ENCODE measurements around the gene TEKTIP1.

TEKTIP1 gene

GRCh38 chr19:3547767-3548282, 8.9 kb downstream of the TEKTIP1 start:
- Histone ChIP-seq H3K4me1 (ENCODE audit: control insufficient read depth in 2 of 2, insufficient read depth in 2 of 2, low read length in 2 of 2) (no peaks in the 10 kb centered on the region), H3K9ac (ENCODE audit: low read depth in 1 of 2, low read length in 2 of 2) (no peak overlapping the region), H3K36me3 (ENCODE audit: control insufficient read depth in 2 of 2, insufficient read depth in 2 of 2, low read length in 2 of 2) (peaks cover 0 to 9% of the 10 kb centered on the region in 2 donors), H3K27ac (ENCODE audit: low read depth in 2 of 2, low read length in 2 of 2) (no peak overlapping the region), H3K27me3 (ENCODE audit: control insufficient read depth in 2 of 2, insufficient read depth in 2 of 2, low read length in 2 of 2) (no peaks in the 10 kb centered on the region), H3K4me3 (ENCODE audit: low read length in 2 of 2) (no peak overlapping the region), H3K9me3 (ENCODE audit: control insufficient read depth in 2 of 2, low read length in 2 of 2) (no peaks in the 10 kb centered on the region)

- Histone ChIP-seq H3K4me1 (ENCODE audit: control insufficient read depth in 2 of 2, insufficient read depth in 2 of 2, low read length in 2 of 2) (no peaks in the 10 kb centered on the region), H3K4me3 (ENCODE audit: low read length in 2 of 2) (no peak overlapping the region), H3K9me3 (ENCODE audit: control insufficient read depth in 2 of 2, low read length in 2 of 2) (no peaks in the 10 kb centered on the region), H3K36me3 (ENCODE audit: control insufficient read depth in 2 of 2, insufficient read depth in 2 of 2, low read length in 2 of 2) (peaks cover 0 to 9% of the 10 kb centered on the region in 2 donors), H3K27me3 (ENCODE audit: control insufficient read depth in 2 of 2, insufficient read depth in 2 of 2, low read length in 2 of 2) (no peaks in the 10 kb centered on the region), H3K27ac (ENCODE audit: low read depth in 2 of 2, low read length in 2 of 2) (no peak overlapping the region), H3K9ac (ENCODE audit: low read depth in 1 of 2, low read length in 2 of 2) (no peak overlapping the region)
These were observed 9.6 kb downstream of the TEKTIP1 start for GRCh38 chr19:3548606-3549005.

- H3K9ac ChIP-seq (ENCODE audit: low read depth in 1 of 2, low read length in 2 of 2): no peak overlapping the region
- H3K36me3 ChIP-seq (ENCODE audit: control insufficient read depth in 2 of 2, insufficient read depth in 2 of 2, low read length in 2 of 2): peaks cover 0 to 9% of the 10 kb centered on the region in 2 donors
- no peaks in the 10 kb centered on the region for H3K27me3 ChIP-seq (ENCODE audit: control insufficient read depth in 2 of 2, insufficient read depth in 2 of 2, low read length in 2 of 2)
- H3K9me3 ChIP-seq (ENCODE audit: control insufficient read depth in 2 of 2, low read length in 2 of 2): no peaks in the 10 kb centered on the region
- no peak overlapping the region for H3K4me3 ChIP-seq (ENCODE audit: low read length in 2 of 2)
- peaks cover 0 to 4% of the 10 kb centered on the region in 2 donors for H3K4me1 ChIP-seq (ENCODE audit: control insufficient read depth in 2 of 2, insufficient read depth in 2 of 2, low read length in 2 of 2)
- no peak overlapping the region for H3K27ac ChIP-seq (ENCODE audit: low read depth in 2 of 2, low read length in 2 of 2)
These were observed 10.8 kb downstream of the TEKTIP1 start for GRCh38 chr19:3549816-3550215.

- Histone ChIP-seq H3K27me3 (ENCODE audit: control insufficient read depth in 2 of 2, insufficient read depth in 2 of 2, low read length in 2 of 2) (no peaks in the 10 kb centered on the region), H3K9me3 (ENCODE audit: control insufficient read depth in 2 of 2, low read length in 2 of 2) (no peaks in the 10 kb centered on the region), H3K4me1 (ENCODE audit: control insufficient read depth in 2 of 2, insufficient read depth in 2 of 2, low read length in 2 of 2) (peaks cover 3 to 4% of the 10 kb centered on the region in 2 donors), H3K9ac (ENCODE audit: low read depth in 1 of 2, low read length in 2 of 2) (no peak overlapping the region), H3K27ac (ENCODE audit: low read depth in 2 of 2, low read length in 2 of 2) (no peak overlapping the region), H3K4me3 (ENCODE audit: low read length in 2 of 2) (no peak overlapping the region), H3K36me3 (ENCODE audit: control insufficient read depth in 2 of 2, insufficient read depth in 2 of 2, low read length in 2 of 2) (peaks cover 0 to 5% of the 10 kb centered on the region in 2 donors)
These were observed 12.2 kb downstream of the TEKTIP1 start for GRCh38 chr19:3550947-3551791.

- no peak overlapping the region for H3K9ac ChIP-seq (ENCODE audit: low read depth in 1 of 2, low read length in 2 of 2)
- H3K36me3 ChIP-seq (ENCODE audit: control insufficient read depth in 2 of 2, insufficient read depth in 2 of 2, low read length in 2 of 2): peaks cover 0 to 5% of the 10 kb centered on the region in 2 donors
- H3K9me3 ChIP-seq (ENCODE audit: control insufficient read depth in 2 of 2, low read length in 2 of 2): no peaks in the 10 kb centered on the region
- H3K27ac ChIP-seq (ENCODE audit: low read depth in 2 of 2, low read length in 2 of 2): no peak overlapping the region
- H3K4me1 ChIP-seq (ENCODE audit: control insufficient read depth in 2 of 2, insufficient read depth in 2 of 2, low read length in 2 of 2): peaks cover 9% of the 10 kb centered on the region in 2 donors
- H3K27me3 ChIP-seq (ENCODE audit: control insufficient read depth in 2 of 2, insufficient read depth in 2 of 2, low read length in 2 of 2): no peaks in the 10 kb centered on the region
- H3K4me3 ChIP-seq (ENCODE audit: low read length in 2 of 2): no peak overlapping the region
These were observed 12.8 kb downstream of the TEKTIP1 start for GRCh38 chr19:3551792-3552095.

- Histone ChIP-seq H3K4me3 (ENCODE audit: low read length in 2 of 2) (peak overlapping the region; percentile 23 to 37), H3K27ac (ENCODE audit: low read depth in 2 of 2, low read length in 2 of 2) (peak overlapping the region; percentile 51 to 65), H3K9ac (ENCODE audit: low read depth in 1 of 2, low read length in 2 of 2) (no peak overlapping the region), H3K4me1 (ENCODE audit: control insufficient read depth in 2 of 2, insufficient read depth in 2 of 2, low read length in 2 of 2) (peaks cover 12 to 13% of the 10 kb centered on the region in 2 donors), H3K36me3 (ENCODE audit: control insufficient read depth in 2 of 2, insufficient read depth in 2 of 2, low read length in 2 of 2) (peaks cover 0 to 3% of the 10 kb centered on the region in 2 donors), H3K9me3 (ENCODE audit: control insufficient read depth in 2 of 2, low read length in 2 of 2) (no peaks in the 10 kb centered on the region), H3K27me3 (ENCODE audit: control insufficient read depth in 2 of 2, insufficient read depth in 2 of 2, low read length in 2 of 2) (no peaks in the 10 kb centered on the region)
These were observed 15.5 kb downstream of the TEKTIP1 start for GRCh38 chr19:3554254-3555083.

GRCh38 chr19:3555653-3556422, 16.9 kb downstream of the TEKTIP1 start:
- no peak overlapping the region for H3K27ac ChIP-seq (ENCODE audit: low read depth in 2 of 2, low read length in 2 of 2)
- H3K4me1 ChIP-seq (ENCODE audit: control insufficient read depth in 2 of 2, insufficient read depth in 2 of 2, low read length in 2 of 2): peaks cover 12 to 13% of the 10 kb centered on the region in 2 donors
- peak overlapping the region in 1 of 2 donors; percentile 83 for H3K9ac ChIP-seq (ENCODE audit: low read depth in 1 of 2, low read length in 2 of 2)
- peak overlapping the region; percentile 81 to 82 for H3K4me3 ChIP-seq (ENCODE audit: low read length in 2 of 2)
- H3K9me3 ChIP-seq (ENCODE audit: control insufficient read depth in 2 of 2, low read length in 2 of 2): no peaks in the 10 kb centered on the region
- H3K27me3 ChIP-seq (ENCODE audit: control insufficient read depth in 2 of 2, insufficient read depth in 2 of 2, low read length in 2 of 2): no peaks in the 10 kb centered on the region
- peaks cover 0 to under 1% of the 10 kb centered on the region in 2 donors for H3K36me3 ChIP-seq (ENCODE audit: control insufficient read depth in 2 of 2, insufficient read depth in 2 of 2, low read length in 2 of 2)

- peak overlapping the region; percentile 55 to 83 for H3K9ac ChIP-seq (ENCODE audit: low read depth in 1 of 2, low read length in 2 of 2)
- peak overlapping the region; percentile 81 to 82 for H3K4me3 ChIP-seq (ENCODE audit: low read length in 2 of 2)
- H3K27ac ChIP-seq (ENCODE audit: low read depth in 2 of 2, low read length in 2 of 2): peak overlapping the region in 1 of 2 donors; percentile 39
- H3K9me3 ChIP-seq (ENCODE audit: control insufficient read depth in 2 of 2, low read length in 2 of 2): no peaks in the 10 kb centered on the region
- H3K4me1 ChIP-seq (ENCODE audit: control insufficient read depth in 2 of 2, insufficient read depth in 2 of 2, low read length in 2 of 2): peaks cover 12 to 13% of the 10 kb centered on the region in 2 donors
- H3K36me3 ChIP-seq (ENCODE audit: control insufficient read depth in 2 of 2, insufficient read depth in 2 of 2, low read length in 2 of 2): no peaks in the 10 kb centered on the region
- no peaks in the 10 kb centered on the region for H3K27me3 ChIP-seq (ENCODE audit: control insufficient read depth in 2 of 2, insufficient read depth in 2 of 2, low read length in 2 of 2)
These were observed 17.5 kb downstream of the TEKTIP1 start for GRCh38 chr19:3556423-3556977.

- no peaks in the 10 kb centered on the region for H3K36me3 ChIP-seq (ENCODE audit: control insufficient read depth in 2 of 2, insufficient read depth in 2 of 2, low read length in 2 of 2)
- H3K4me1 ChIP-seq (ENCODE audit: control insufficient read depth in 2 of 2, insufficient read depth in 2 of 2, low read length in 2 of 2): peaks cover 12 to 13% of the 10 kb centered on the region in 2 donors
- H3K27ac ChIP-seq (ENCODE audit: low read depth in 2 of 2, low read length in 2 of 2): peak overlapping the region; percentile 29 to 39
- H3K4me3 ChIP-seq (ENCODE audit: low read length in 2 of 2): peak overlapping the region; percentile 81 to 82
- no peaks in the 10 kb centered on the region for H3K27me3 ChIP-seq (ENCODE audit: control insufficient read depth in 2 of 2, insufficient read depth in 2 of 2, low read length in 2 of 2)
- H3K9ac ChIP-seq (ENCODE audit: low read depth in 1 of 2, low read length in 2 of 2): peak overlapping the region; percentile 55 to 83
- no peaks in the 10 kb centered on the region for H3K9me3 ChIP-seq (ENCODE audit: control insufficient read depth in 2 of 2, low read length in 2 of 2)
These were observed 18.0 kb downstream of the TEKTIP1 start for GRCh38 chr19:3556978-3557460.
